Liver (tissue), 3 donors: ENCODE measurements around the gene KRTAP9-9.

ENCODE experiments used
- CTCF ChIP-seq: fragments of 150-350 bp; IDR thresholded peaks from 2 replicates; pipeline ENCODE4 v1.5.1; 2017; ENCODE audit warnings: improper control_type of control experiment, low read depth, low read length; ENCODE audit not compliant: missing input control
- FOXA1 ChIP-seq: IDR thresholded peaks from 2 replicates; pipeline ENCODE4 v1.6.1; 2016; ENCODE audit warnings: antibody characterized with exemption
- FOXA2 ChIP-seq: IDR thresholded peaks from 2 replicates; pipeline ENCODE4 v1.6.1; 2016; ENCODE audit warnings: antibody characterized with exemption
- GABPA ChIP-seq, 2 donors: IDR thresholded peaks in 1 of 2; conservative IDR thresholded peaks in 1 of 2; 2 replicates each; pipeline ENCODE4 v1.6.1; 2016; ENCODE audit warnings: antibody characterized with exemption in 2 of 2, mild to moderate bottlenecking in 1 of 2, moderate library complexity in 1 of 2
- JUND ChIP-seq, 2 donors: IDR thresholded peaks; 2 replicates each; pipeline ENCODE4 v1.6.1; 2016; ENCODE audit warnings: antibody characterized with exemption in 2 of 2
- MAX ChIP-seq: IDR thresholded peaks from 2 replicates; pipeline ENCODE4 v1.6.1; 2016; ENCODE audit warnings: antibody characterized with exemption
- NR2F2 ChIP-seq: IDR thresholded peaks from 2 replicates; pipeline ENCODE4 v1.6.1; 2016; ENCODE audit warnings: antibody characterized with exemption
- RAD21 ChIP-seq, 2 donors: IDR thresholded peaks; 2 replicates each; pipeline ENCODE4 v1.6.1; 2016; ENCODE audit warnings: antibody characterized with exemption in 2 of 2, mild to moderate bottlenecking in 2 of 2
- SP1 ChIP-seq: IDR thresholded peaks from 2 replicates; pipeline ENCODE4 v1.6.1; 2018; ENCODE audit warnings: antibody characterized with exemption, mild to moderate bottlenecking
- TF ChIP-seq, protein P1 (sequence below): IDR thresholded peaks from 2 replicates; pipeline ENCODE4 v1.6.1; 2016; ENCODE audit warnings: antibody characterized with exemption, mild to moderate bottlenecking
- donor health status: healthy.
- donor health status: healthy.

GRCh38 chr17:41302981-41303380, 47.8 kb downstream of the KRTAP9-9 start:
- TF ChIP-seq GABPA (IDR thresholded peaks at IDR 0.05 in 1 of 2, conservative IDR thresholded peaks at IDR 0.05 in 1 of 2): no peak
- TF ChIP-seq CTCF: no peak
- TF ChIP-seq NR2F2: no peak
- TF ChIP-seq, protein P1, sequence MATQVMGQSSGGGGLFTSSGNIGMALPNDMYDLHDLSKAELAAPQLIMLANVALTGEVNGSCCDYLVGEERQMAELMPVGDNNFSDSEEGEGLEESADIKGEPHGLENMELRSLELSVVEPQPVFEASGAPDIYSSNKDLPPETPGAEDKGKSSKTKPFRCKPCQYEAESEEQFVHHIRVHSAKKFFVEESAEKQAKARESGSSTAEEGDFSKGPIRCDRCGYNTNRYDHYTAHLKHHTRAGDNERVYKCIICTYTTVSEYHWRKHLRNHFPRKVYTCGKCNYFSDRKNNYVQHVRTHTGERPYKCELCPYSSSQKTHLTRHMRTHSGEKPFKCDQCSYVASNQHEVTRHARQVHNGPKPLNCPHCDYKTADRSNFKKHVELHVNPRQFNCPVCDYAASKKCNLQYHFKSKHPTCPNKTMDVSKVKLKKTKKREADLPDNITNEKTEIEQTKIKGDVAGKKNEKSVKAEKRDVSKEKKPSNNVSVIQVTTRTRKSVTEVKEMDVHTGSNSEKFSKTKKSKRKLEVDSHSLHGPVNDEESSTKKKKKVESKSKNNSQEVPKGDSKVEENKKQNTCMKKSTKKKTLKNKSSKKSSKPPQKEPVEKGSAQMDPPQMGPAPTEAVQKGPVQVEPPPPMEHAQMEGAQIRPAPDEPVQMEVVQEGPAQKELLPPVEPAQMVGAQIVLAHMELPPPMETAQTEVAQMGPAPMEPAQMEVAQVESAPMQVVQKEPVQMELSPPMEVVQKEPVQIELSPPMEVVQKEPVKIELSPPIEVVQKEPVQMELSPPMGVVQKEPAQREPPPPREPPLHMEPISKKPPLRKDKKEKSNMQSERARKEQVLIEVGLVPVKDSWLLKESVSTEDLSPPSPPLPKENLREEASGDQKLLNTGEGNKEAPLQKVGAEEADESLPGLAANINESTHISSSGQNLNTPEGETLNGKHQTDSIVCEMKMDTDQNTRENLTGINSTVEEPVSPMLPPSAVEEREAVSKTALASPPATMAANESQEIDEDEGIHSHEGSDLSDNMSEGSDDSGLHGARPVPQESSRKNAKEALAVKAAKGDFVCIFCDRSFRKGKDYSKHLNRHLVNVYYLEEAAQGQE: no peak
- TF ChIP-seq RAD21 (IDR thresholded peaks at IDR 0.05): no peak
- TF ChIP-seq JUND (IDR thresholded peaks at IDR 0.05): no peak
- TF ChIP-seq MAX: no peak
- no peak for TF ChIP-seq FOXA1
- no peak for TF ChIP-seq SP1
- no peak for TF ChIP-seq FOXA2
